ENCODE data around the gene MGAT5B.

- TF ChIP-seq POLR2A (IDR thresholded peaks at IDR 0.05), result no peak
- no peak for TF ChIP-seq CTCF (IDR thresholded peaks at IDR 0.05)
Measured at GRCh38 chr17:76925441-76925891, 57.3 kb downstream of the MGAT5B start.

All from body of pancreas (tissue), 4 donors.